Astrocyte of the spinal cord (primary cell): Measurements from ENCODE around the gene ZNF324.

Experiments
- DNase-seq: peaks from one replicate; pipeline ENCODE4 v3.0.0; 2011; ENCODE audit warnings: low read depth, low spot score
- H3K4me3 ChIP-seq: 2 replicates; pipeline ENCODE4 v1.5.1; 2011; ENCODE audit warnings: low read depth, mild to moderate bottlenecking, low read length, moderate library complexity
- in situ Hi-C: cut with HindIII; loops from 2 replicates; pipeline ENCODE4 v1.10.0; 2017; ENCODE audit warnings: low sequenced_read_pairs
- TF ChIP-seq, protein P1 (sequence below): IDR thresholded peaks from 2 replicates; pipeline ENCODE4 v1.5.1; 2012; ENCODE audit warnings: low read depth, mild to moderate bottlenecking, low read length, inconsistent platforms

ZNF324 gene

DNA sequence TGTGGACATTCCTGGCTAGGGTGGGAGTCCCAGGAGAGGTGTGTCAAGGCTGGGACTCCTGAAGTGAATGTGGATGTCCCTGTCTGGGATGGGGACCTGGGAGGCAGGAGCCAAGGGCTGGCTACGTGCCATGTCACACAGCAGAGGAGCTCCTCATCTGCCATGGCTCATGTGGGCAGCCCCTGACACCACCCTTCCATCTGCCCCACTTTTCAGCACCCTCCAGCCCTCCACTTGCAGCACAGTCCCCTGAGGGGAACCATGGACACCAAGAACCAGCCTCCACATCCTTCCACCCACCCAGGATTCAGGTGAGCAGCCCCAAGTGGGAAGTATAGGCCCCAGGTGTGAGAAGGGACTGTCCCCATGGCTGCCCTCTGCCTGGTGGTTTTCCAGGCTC is 11.0 kb downstream of the ZNF324 start:
- no peak overlapping the region for H3K4me3 ChIP-seq

DNA sequence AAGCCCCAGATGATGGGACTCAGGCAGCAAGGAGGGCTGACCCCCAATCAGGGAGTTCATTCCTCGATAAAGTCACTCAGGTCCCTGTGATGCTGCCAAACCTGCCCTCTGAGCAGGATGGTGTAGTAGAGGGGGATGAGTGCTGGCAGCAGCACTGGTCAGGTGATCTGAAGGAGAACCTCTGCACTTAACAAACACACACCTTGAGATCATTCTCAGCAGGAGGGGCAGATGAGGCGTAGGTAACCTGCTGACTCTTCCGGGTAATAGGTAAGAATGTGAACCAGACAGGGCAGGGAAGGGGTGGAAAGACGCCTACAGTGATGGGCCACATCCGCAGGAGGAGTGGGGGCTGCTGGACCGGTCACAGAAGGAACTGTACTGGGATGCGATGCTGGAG is 12.4 kb downstream of the ZNF324 start:
- H3K4me3 ChIP-seq, result no peak overlapping the region
- DNase-seq, result no peak
- TF ChIP-seq, protein P1, sequence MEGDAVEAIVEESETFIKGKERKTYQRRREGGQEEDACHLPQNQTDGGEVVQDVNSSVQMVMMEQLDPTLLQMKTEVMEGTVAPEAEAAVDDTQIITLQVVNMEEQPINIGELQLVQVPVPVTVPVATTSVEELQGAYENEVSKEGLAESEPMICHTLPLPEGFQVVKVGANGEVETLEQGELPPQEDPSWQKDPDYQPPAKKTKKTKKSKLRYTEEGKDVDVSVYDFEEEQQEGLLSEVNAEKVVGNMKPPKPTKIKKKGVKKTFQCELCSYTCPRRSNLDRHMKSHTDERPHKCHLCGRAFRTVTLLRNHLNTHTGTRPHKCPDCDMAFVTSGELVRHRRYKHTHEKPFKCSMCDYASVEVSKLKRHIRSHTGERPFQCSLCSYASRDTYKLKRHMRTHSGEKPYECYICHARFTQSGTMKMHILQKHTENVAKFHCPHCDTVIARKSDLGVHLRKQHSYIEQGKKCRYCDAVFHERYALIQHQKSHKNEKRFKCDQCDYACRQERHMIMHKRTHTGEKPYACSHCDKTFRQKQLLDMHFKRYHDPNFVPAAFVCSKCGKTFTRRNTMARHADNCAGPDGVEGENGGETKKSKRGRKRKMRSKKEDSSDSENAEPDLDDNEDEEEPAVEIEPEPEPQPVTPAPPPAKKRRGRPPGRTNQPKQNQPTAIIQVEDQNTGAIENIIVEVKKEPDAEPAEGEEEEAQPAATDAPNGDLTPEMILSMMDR, result no peak
- in situ Hi-C loops, result no loop called here

More for the DNA sequence above, 11.0 kb downstream of the ZNF324 start:
- TF ChIP-seq, protein P1, result no peak
- DNase-seq, result no peak
- in situ Hi-C loops, result no loop called here

DNA sequence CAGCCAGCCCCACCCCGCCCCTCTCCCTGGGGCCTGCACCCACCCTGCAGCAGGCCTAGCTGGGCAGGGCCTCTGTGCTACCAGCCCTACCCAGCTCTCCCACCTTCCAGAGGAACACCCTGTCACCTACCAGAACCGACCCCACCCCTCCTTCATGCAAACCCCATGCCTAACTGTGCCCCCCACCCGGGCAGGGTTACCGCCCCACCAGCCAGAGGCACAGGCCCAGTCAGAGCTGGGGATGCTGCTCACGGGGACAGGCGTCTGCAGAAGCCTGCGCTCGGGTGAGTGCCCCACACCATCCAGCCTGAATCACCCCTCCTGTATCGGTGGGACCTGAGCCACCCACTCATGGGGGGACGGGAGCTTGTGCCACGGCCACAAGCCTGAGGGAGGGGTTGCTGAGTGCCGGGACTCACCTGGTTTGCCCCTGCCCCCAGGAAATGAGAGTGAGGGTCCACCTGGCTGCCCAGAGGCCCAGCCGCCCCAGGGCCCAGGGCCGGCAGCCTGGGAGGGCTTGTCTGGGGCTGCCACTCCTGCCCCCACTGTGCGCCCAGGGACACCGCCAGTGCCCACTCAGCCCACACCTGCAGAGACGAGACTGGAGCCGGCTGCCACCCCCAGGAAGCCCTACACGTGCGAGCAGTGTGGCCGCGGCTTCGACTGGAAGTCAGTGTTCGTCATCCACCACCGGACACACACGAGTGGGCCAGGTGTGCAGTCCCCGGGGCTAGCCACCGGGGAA is 13.0 kb downstream of the ZNF324 start:
- in situ Hi-C loops, result no loop called here
- H3K4me3 ChIP-seq, result no peak overlapping the region
- TF ChIP-seq, protein P1, result no peak
- no peak for DNase-seq

DNA sequence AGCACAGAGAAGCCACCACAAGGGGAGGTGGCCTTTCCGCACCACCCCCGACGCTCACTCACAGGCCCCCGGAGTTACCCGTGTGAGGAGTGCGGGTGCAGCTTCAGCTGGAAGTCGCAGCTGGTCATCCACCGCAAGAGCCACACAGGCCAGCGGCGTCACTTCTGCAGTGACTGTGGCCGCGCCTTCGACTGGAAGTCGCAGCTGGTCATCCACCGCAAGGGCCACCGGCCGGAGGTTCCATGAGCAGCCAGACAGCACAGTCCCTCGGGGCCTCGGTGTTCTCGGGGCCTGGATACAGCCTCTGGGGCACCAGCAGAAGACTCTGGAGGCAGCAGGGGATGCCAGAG is 13.6 kb downstream of the ZNF324 start:
- no peak overlapping the region for H3K4me3 ChIP-seq
- in situ Hi-C loops, result no loop called here
- no peak for DNase-seq
- TF ChIP-seq, protein P1, result no peak

DNA sequence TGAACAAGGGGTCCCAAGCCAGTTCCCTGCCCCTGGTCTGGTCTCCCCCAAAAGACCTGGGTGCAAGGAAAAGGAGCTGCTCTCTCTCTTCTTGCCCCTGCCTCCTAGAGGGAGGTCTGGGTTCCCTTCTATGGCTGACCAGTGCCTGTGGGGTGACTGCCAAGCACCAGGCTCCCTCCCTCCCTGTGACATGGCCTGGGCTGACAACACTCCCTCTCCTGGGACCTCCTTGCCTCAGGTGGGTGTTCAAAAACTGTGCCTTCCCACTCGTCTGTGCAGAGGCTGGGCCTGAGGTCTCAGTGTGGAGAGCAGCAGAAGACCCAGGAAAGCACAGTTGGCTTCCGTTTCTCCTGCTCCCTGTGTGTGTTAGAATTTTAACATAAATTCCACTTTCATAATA is 14.0 kb downstream of the ZNF324 start:
- in situ Hi-C loops, result no loop called here
- H3K4me3 ChIP-seq, result no peak overlapping the region
- TF ChIP-seq, protein P1, result no peak
- DNase-seq, result no peak

DNA sequence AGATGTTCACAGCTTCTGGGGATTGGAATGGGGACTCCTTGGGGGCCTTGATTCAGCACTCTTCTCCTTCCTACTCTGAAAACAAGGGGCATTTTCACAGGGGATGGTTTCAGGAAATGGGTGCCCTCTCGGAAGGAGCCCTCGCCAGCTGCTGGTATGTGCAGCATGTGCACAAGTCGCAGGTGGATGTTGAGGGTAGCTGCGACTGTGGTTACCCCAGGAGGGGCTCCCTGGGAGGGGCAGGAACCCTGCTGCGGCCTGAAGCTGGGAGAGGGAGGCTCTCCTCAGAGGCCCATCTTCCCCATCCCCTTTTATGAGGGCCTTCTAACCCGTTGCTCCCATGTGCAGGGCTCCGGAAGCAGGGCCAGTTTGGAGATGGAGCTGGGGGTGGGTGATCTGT is 15.5 kb downstream of the ZNF324 start:
- no peak overlapping the region for H3K4me3 ChIP-seq
- in situ Hi-C loops, result no loop called here
- no peak for DNase-seq
- TF ChIP-seq, protein P1, result no peak

DNA sequence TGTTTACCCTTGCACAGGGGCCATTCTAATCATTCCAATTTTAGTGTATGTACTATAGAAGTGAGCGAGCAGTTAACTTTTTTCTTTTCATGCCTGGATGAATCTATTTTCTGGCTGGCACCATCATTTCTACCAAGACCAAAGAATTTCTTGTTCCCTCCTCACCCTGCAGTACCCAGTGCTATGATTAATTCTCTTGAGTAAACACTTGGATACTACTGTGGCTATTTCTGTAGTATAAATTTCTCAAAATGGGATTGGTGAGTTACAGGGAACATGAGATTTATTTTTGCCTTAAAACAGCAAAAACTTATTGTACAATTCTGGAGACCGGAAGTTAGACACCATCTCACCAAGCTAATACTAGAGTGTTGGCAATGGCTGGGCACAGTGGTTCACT is 16.9 kb downstream of the ZNF324 start:
- in situ Hi-C loops, result no loop called here
- TF ChIP-seq, protein P1, result no peak
- H3K4me3 ChIP-seq, result no peak overlapping the region
- no peak for DNase-seq
